IMR-90 (cell line): ENCODE results near the gene NOXO1. TPM values are rescaled to one million over a fixed set of nuclear protein-coding genes. Genes with fewer than 3 reads are reported as not detected.

Source experiments
- ATAC-seq: fragments of 200-7000 bp; cut with Tn5 transposase; 2 replicates; pipeline ENCODE4 v1.9.1; 2020; ENCODE audit warnings: low read depth, mild to moderate bottlenecking, moderate library complexity
- BruUV-seq: library from RNA; stranded (reverse); fragments of 400-500 nt; replicated peaks from 2 replicates; lab custom pipeline; 2021; lab: Mats Ljungman, UMichigan
- CTCF ChIA-PET: fragments of 300-600 bp; formaldehyde crosslinking; extraction: SDS; loops from one replicate; lab custom pipeline; 2021; ENCODE audit warnings: antibody characterized with exemption; lab: Yijun Ruan, JAX
- POLR2A ChIA-PET: fragments of 300-600 bp; sonication (Branson Sonifier 250); formaldehyde crosslinking; loops from one replicate; lab custom pipeline; 2022; ENCODE audit warnings: antibody characterized with exemption; ENCODE audit not compliant: unreplicated experiment; lab: Charles Lee
- DNase-seq: peaks from one replicate; pipeline ENCODE4 v3.0.0; 2013
- H2AFZ ChIP-seq: replicated peaks from 2 replicates; pipeline ENCODE3; 2013; ENCODE audit warnings: low read length, mild to moderate bottlenecking; ENCODE audit not compliant: poor library complexity
- H2AK5ac ChIP-seq: 2 replicates; pipeline ENCODE4 v1.6.1; 2013; ENCODE audit warnings: low read depth, low read length, inconsistent platforms
- H2AK9ac ChIP-seq: replicated peaks from 2 replicates; pipeline ENCODE3; 2013; ENCODE audit warnings: mild to moderate bottlenecking, low read depth, low read length, moderate library complexity; ENCODE audit not compliant: poor library complexity
- H2BK120ac ChIP-seq: 2 replicates; pipeline ENCODE4 v1.6.1; 2013; ENCODE audit warnings: low read depth, low read length, inconsistent platforms
- H2BK15ac ChIP-seq: 3 replicates; pipeline ENCODE4 v1.6.1; 2013; ENCODE audit warnings: low read depth, low read length, inconsistent platforms
- H2BK20ac ChIP-seq: 2 replicates; pipeline ENCODE4 v1.6.1; 2013; ENCODE audit warnings: low read depth, mild to moderate bottlenecking, inconsistent platforms, low read length, moderate library complexity
- H2BK5ac ChIP-seq: 2 replicates; pipeline ENCODE4 v1.6.1; 2013; ENCODE audit warnings: mild to moderate bottlenecking, low read depth, low read length, inconsistent platforms; ENCODE audit not compliant: poor library complexity, severe bottlenecking
- H3K14ac ChIP-seq: replicated peaks from 2 replicates; pipeline ENCODE4 v1.6.1; 2013; ENCODE audit warnings: low read depth, low read length, inconsistent platforms
- H3K18ac ChIP-seq: 2 replicates; pipeline ENCODE4 v1.6.1; 2013; ENCODE audit warnings: low read depth, low read length, control low read depth
- H3K23ac ChIP-seq: 2 replicates; pipeline ENCODE4 v1.6.1; 2013; ENCODE audit warnings: low read depth, low read length, inconsistent platforms
- H3K27ac ChIP-seq: 2 replicates; pipeline ENCODE4 v1.5.1; 2013; ENCODE audit warnings: mild to moderate bottlenecking, control low read depth, low read length; ENCODE audit not compliant: insufficient read depth
- H3K27me3 ChIP-seq: 2 replicates; pipeline ENCODE4 v1.6.1; 2013; ENCODE audit warnings: low read length; ENCODE audit not compliant: control insufficient read depth, insufficient read depth
- H3K36me3 ChIP-seq: 2 replicates; pipeline ENCODE4 v1.6.1; 2013; ENCODE audit warnings: low read length, mixed read lengths; ENCODE audit not compliant: control insufficient read depth, insufficient read depth
- H3K4ac ChIP-seq: 2 replicates; pipeline ENCODE4 v1.6.1; 2013; ENCODE audit warnings: low read depth, low read length, inconsistent platforms
- H3K4me1 ChIP-seq: 2 replicates; pipeline ENCODE4 v1.6.1; 2013; ENCODE audit warnings: low read length, mixed read lengths; ENCODE audit not compliant: control insufficient read depth, insufficient read depth
- H3K4me2 ChIP-seq: 2 replicates; pipeline ENCODE4 v1.6.1; 2013; ENCODE audit warnings: low read depth, mild to moderate bottlenecking, control low read depth, low read length, moderate library complexity
- H3K4me3 ChIP-seq: 2 replicates; pipeline ENCODE4 v1.5.1; 2013; ENCODE audit warnings: low read depth, mild to moderate bottlenecking, control low read depth, low read length, moderate library complexity; ENCODE audit not compliant: insufficient read depth
- H3K56ac ChIP-seq: 2 replicates; pipeline ENCODE4 v1.6.1; 2013; ENCODE audit warnings: low read length, inconsistent platforms; ENCODE audit not compliant: insufficient read depth; ENCODE audit errors: extremely low read depth
- H3K79me1 ChIP-seq, 2 experiments: 2 replicates each; pipeline ENCODE4 v1.6.1; 2013; ENCODE audit warnings: low read length in 2 of 2, inconsistent platforms in 1 of 2, low read depth in 1 of 2
- H3K9ac ChIP-seq: 2 replicates; pipeline ENCODE4 v1.6.1; 2013; ENCODE audit warnings: low read depth, low read length, control low read depth
- H3K9me1 ChIP-seq: 2 replicates; pipeline ENCODE4 v1.6.1; 2013; ENCODE audit warnings: low read length, inconsistent platforms; ENCODE audit not compliant: insufficient read depth
- H3K9me3 ChIP-seq: 2 replicates; pipeline ENCODE4 v1.6.1; 2013; ENCODE audit warnings: low read length; ENCODE audit not compliant: control insufficient read depth, insufficient read depth
- H4K20me1 ChIP-seq: 2 replicates; pipeline ENCODE4 v1.6.1; 2013; ENCODE audit warnings: low read length, inconsistent platforms; ENCODE audit not compliant: insufficient read depth
- H4K5ac ChIP-seq: 2 replicates; pipeline ENCODE4 v1.6.1; 2013; ENCODE audit warnings: mild to moderate bottlenecking, low read depth, low read length, control low read depth
- H4K8ac ChIP-seq, 2 experiments: 2 replicates each; pipeline ENCODE4 v1.6.1; 2013; ENCODE audit warnings: low read depth in 2 of 2, low read length in 2 of 2, control low read depth in 1 of 2, inconsistent platforms in 1 of 2
- H4K91ac ChIP-seq: 2 replicates; pipeline ENCODE4 v1.6.1; 2013; ENCODE audit warnings: low read depth, low read length, inconsistent platforms; ENCODE audit not compliant: insufficient read depth
- BHLHE40 ChIP-seq: fragments of 150-350 bp; IDR thresholded peaks from 2 replicates; pipeline ENCODE4 v1.6.1; 2016; ENCODE audit warnings: mild to moderate bottlenecking, low read depth, low read length
- CEBPB ChIP-seq: IDR thresholded peaks from 2 replicates; pipeline ENCODE4 v1.6.1; 2012; ENCODE audit warnings: low read depth, low read length, improper control_type of control experiment
- CHD1 ChIP-seq: IDR thresholded peaks from 2 replicates; pipeline ENCODE4 v1.6.1; 2012; ENCODE audit warnings: low read depth, low read length, improper control_type of control experiment
- FOS ChIP-seq: fragments of 150-350 bp; IDR thresholded peaks from 2 replicates; pipeline ENCODE4 v1.6.1; 2016; ENCODE audit warnings: low read depth, low read length
- MAFK ChIP-seq: IDR thresholded peaks from 2 replicates; pipeline ENCODE4 v1.6.1; 2012; ENCODE audit warnings: low read depth, low read length, improper control_type of control experiment
- MAZ ChIP-seq: IDR thresholded peaks from 2 replicates; pipeline ENCODE4 v1.6.1; 2012; ENCODE audit warnings: low read depth, mild to moderate bottlenecking, low read length, improper control_type of control experiment, moderate library complexity, borderline replicate concordance
- NFE2L2 ChIP-seq: fragments of 150-350 bp; IDR thresholded peaks from 2 replicates; pipeline ENCODE4 v1.6.1; 2016; ENCODE audit warnings: low read depth, mild to moderate bottlenecking, low read length
- POLR2A ChIP-seq: IDR thresholded peaks from 2 replicates; pipeline ENCODE4 v1.6.1; 2012; ENCODE audit warnings: mild to moderate bottlenecking, low read depth, low read length
- RAD21 ChIP-seq: IDR thresholded peaks from 2 replicates; pipeline ENCODE4 v1.6.1; 2012; ENCODE audit warnings: low read length, improper control_type of control experiment
- RCOR1 ChIP-seq: IDR thresholded peaks from 2 replicates; pipeline ENCODE4 v1.6.1; 2012; ENCODE audit warnings: mild to moderate bottlenecking, low read length, improper control_type of control experiment; ENCODE audit not compliant: insufficient replicate concordance
- RFX5 ChIP-seq: IDR thresholded peaks from 2 replicates; pipeline ENCODE4 v1.8.0; 2012; ENCODE audit warnings: low read depth, mild to moderate bottlenecking, low read length, moderate library complexity
- SMC3 ChIP-seq: fragments of 150-350 bp; IDR thresholded peaks from 2 replicates; pipeline ENCODE4 v1.6.1; 2016; ENCODE audit warnings: low read depth, mild to moderate bottlenecking, antibody characterized with exemption, low read length, moderate library complexity
- WGBS, 2 experiments: methylation state at CpG; one replicate each; pipeline versions ENCODE4 v1.1.5 to v1.1.7; 2013; ENCODE audit warnings: missing lambda C conversion rate in 2 of 2; ENCODE audit not compliant: insufficient read length in 1 of 2; ENCODE audit errors: extremely low coverage in 2 of 2; 5-methylcytosine and 5-hydroxymethylcytosine counted together
- dilution Hi-C: fragments of 300-500 bp; cut with HindIII; formaldehyde crosslinking; loops from one replicate; pipeline ENCODE4 v1.14.3; 2018; ENCODE audit warnings: low sequenced_read_pairs; ENCODE audit not compliant: unreplicated experiment
- in situ Hi-C: fragments of 300-500 bp; cut with MboI; formaldehyde crosslinking; loops from 3 replicates; pipeline ENCODE4 v1.14.3; 2019; ENCODE audit warnings: low sequenced_read_pairs, inconsistent platforms, mixed read lengths
- intact Hi-C: fragments of 100-400 bp; cut with micrococcal nuclease; formaldehyde crosslinking; loops from 2 replicates; pipeline ENCODE4 v1.10.0; 2022
- polyA plus RNA-seq, 3 experiments: library from polyadenylated mRNA; depleted of rRNA; stranded (reverse); fragments of >200 nt; gene quantifications; 2 replicates each; pipeline ENCODE4 v1.2.3, GENCODE V29; 2012; ENCODE audit warnings: low replicate concordance in 1 of 3
- total RNA-seq: library from RNA; depleted of rRNA; stranded (reverse); fragments of >200 nt; gene quantifications from 2 replicates; pipeline ENCODE4 v1.2.3, GENCODE V29; 2012
- TF ChIP-seq, protein P1 (sequence below): fragments of 150-350 bp; IDR thresholded peaks from 2 replicates; pipeline ENCODE4 v1.6.1; 2016; ENCODE audit warnings: low read depth, mild to moderate bottlenecking, low read length, moderate library complexity, borderline replicate concordance
- TF ChIP-seq, protein P2 (sequence below): fragments of 150-350 bp; IDR thresholded peaks from 2 replicates; pipeline ENCODE4 v1.6.1; 2017; ENCODE audit warnings: mild to moderate bottlenecking, antibody characterized with exemption, low read length, low read depth

NOXO1 gene
- total and polyA plus RNA-seq, 2 of the 4 experiments (the other 2 are of a cell fraction) = 0.56 TPM; not detected in 1

DNA sequence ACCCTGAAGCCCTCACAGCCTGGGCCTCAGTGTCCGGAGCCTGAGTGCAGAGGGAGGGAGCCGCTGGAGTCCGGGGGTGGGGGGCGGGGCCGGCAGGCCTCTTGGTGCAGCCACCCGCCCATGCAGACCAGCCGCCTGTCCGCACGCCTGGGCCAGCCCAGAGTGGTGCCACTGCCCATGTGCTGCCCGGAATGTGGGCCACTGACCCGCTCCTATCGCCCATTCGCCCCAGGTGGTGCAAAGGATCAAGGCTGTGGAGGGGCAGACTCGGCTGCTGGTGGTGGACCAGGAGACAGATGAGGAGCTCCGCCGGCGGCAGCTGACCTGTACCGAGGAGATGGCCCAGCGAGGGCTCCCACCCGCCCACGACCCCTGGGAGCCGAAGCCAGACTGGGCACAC, 48.1 kb upstream of the NOXO1 start:
- 93% methylated on average over 17 of the region's 22 CpGs; no CpG with 5 or more reads in 1 of the 2 experiments for WGBS, 2 experiments
- Histone ChIP-seq H2AK5ac (0 out of 2 replicates have a peak overlapping the region, but pooled peaks have one; percentile 34), H3K9me1 (peaks cover 9% of the 10 kb centered on the region), H3K9ac (no peak overlapping the region), H2BK15ac (no peak overlapping the region), H3K36me3 (peaks cover 19% of the 10 kb centered on the region), H3K23ac (no peak overlapping the region), H3K79me1 (peaks cover 11 to 64% of the 10 kb centered on the region in 2 experiments), H2BK5ac (no peak overlapping the region), H2BK120ac (no peak overlapping the region), H3K18ac (no peak overlapping the region), H3K4me1 (peaks cover 33% of the 10 kb centered on the region), H4K8ac (no peak overlapping the region), H4K20me1 (peaks cover 15% of the 10 kb centered on the region), H3K14ac (no peak overlapping the region), H2AFZ (no peak overlapping the region), H3K27ac (no peak overlapping the region), H3K4me2 (no peak overlapping the region), H3K4ac (no peak overlapping the region), H4K91ac (no peak overlapping the region), H3K9me3 (no peaks in the 10 kb centered on the region), H2BK20ac (no peak overlapping the region), H4K5ac (no peak overlapping the region), H3K56ac (no peak overlapping the region), H3K4me3 (no peak overlapping the region), H3K27me3 (no peaks in the 10 kb centered on the region), H2AK9ac (no peak overlapping the region)
- ChIA-PET POLR2A (no interaction called here), CTCF (no interaction called here)
- intact Hi-C loops = no loop called here
- in situ Hi-C loops = no loop called here
- BruUV-seq = no TSS peak
- no peak for ATAC-seq
- TF ChIP-seq BHLHE40 (no peak), SMC3 (no peak), NFE2L2 (no peak), POLR2A (no peak), FOS (no peak), CHD1 (no peak), RCOR1 (no peak), RFX5 (no peak), MAFK (no peak), RAD21 (no peak), CEBPB (no peak), MAZ (no peak)
- TF ChIP-seq, protein P1, sequence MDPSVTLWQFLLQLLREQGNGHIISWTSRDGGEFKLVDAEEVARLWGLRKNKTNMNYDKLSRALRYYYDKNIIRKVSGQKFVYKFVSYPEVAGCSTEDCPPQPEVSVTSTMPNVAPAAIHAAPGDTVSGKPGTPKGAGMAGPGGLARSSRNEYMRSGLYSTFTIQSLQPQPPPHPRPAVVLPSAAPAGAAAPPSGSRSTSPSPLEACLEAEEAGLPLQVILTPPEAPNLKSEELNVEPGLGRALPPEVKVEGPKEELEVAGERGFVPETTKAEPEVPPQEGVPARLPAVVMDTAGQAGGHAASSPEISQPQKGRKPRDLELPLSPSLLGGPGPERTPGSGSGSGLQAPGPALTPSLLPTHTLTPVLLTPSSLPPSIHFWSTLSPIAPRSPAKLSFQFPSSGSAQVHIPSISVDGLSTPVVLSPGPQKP = no peak
- TF ChIP-seq, protein P2, sequence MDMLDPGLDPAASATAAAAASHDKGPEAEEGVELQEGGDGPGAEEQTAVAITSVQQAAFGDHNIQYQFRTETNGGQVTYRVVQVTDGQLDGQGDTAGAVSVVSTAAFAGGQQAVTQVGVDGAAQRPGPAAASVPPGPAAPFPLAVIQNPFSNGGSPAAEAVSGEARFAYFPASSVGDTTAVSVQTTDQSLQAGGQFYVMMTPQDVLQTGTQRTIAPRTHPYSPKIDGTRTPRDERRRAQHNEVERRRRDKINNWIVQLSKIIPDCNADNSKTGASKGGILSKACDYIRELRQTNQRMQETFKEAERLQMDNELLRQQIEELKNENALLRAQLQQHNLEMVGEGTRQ = no peak
- no peak for DNase-seq
- dilution Hi-C loops = no loop called here
